Heart left ventricle (tissue), 16 donors: ENCODE measurements around the gene NDUFS8. TPM values are rescaled to one million over a fixed set of nuclear protein-coding genes. Genes with fewer than 3 reads are reported as not detected.

Source experiments
- ATAC-seq, 4 donors: fragments of 200-7000 bp; cut with Tn5 transposase; one replicate each; pipeline ENCODE4 v1.9.1; 2020 to 2022; ENCODE audit warnings: moderate library complexity in 4 of 4, mild to moderate bottlenecking in 3 of 4, moderate number of reproducible peaks in 1 of 4
- DNase-seq, 5 donors: peaks; one replicate each; pipeline ENCODE4 v3.0.0-alpha.2; 2020
- H3K27ac ChIP-seq, 12 donors: fragments of 200-600 bp; sonication (generic) in 4 of 12; one replicate each; pipeline versions ENCODE4 v1.5.0 to v1.8.0; 2016 to 2022; ENCODE audit warnings: mild to moderate bottlenecking in 2 of 12
- H3K27me3 ChIP-seq, 9 donors: fragments of 200-600 bp; sonication (generic) in 2 of 9; one replicate each; pipeline versions ENCODE4 v1.5.1 to v1.8.0; 2016 to 2022; ENCODE audit warnings: mild to moderate bottlenecking in 3 of 9
- H3K36me3 ChIP-seq, 9 donors: fragments of 200-600 bp; sonication (generic) in 2 of 9; one replicate each; pipeline versions ENCODE4 v1.5.0 to v1.8.0; 2018 to 2022; ENCODE audit warnings: mild to moderate bottlenecking in 2 of 9
- H3K4me1 ChIP-seq, 12 donors: fragments of 200-600 bp; sonication (generic) in 4 of 12; one replicate each; pipeline versions ENCODE4 v1.5.0 to v1.8.0; 2016 to 2022; ENCODE audit warnings: mild to moderate bottlenecking in 3 of 12
- H3K4me3 ChIP-seq, 12 donors: fragments of 200-600 bp; sonication (generic) in 4 of 12; one replicate each; pipeline versions ENCODE4 v1.5.0 to v1.8.0; 2017 to 2022; ENCODE audit warnings: mild to moderate bottlenecking in 9 of 12, moderate library complexity in 4 of 12
- H3K9me3 ChIP-seq, 12 donors: fragments of 200-600 bp; sonication (generic) in 4 of 12; one replicate each; pipeline versions ENCODE4 v1.5.0 to v1.8.0; 2016 to 2022; ENCODE audit warnings: mild to moderate bottlenecking in 1 of 12
- CTCF ChIP-seq, 12 donors: fragments of 200-600 bp; sonication (generic) in 4 of 12; IDR thresholded peaks; one replicate each; pipeline versions ENCODE4 v1.5.0 to v1.8.0; 2018 to 2022; ENCODE audit warnings: antibody characterized with exemption in 12 of 12, mild to moderate bottlenecking in 5 of 12
- POLR2A ChIP-seq, 2 donors: fragments of 450-650 bp; IDR thresholded peaks; one replicate each; pipeline ENCODE4 v1.6.1; 2017; ENCODE audit warnings: antibody characterized with exemption in 2 of 2, mild to moderate bottlenecking in 2 of 2, moderate library complexity in 2 of 2
- WGBS, 4 donors: extraction: QIAGEN DNeasy Blood & Tissue Kit in 2 of 4; methylation state at CpG; one replicate each; pipeline versions ENCODE4 v1.1.5 to v1.1.7; 2013 to 2018; 5-methylcytosine and 5-hydroxymethylcytosine counted together
- intact Hi-C, 10 donors: fragments of 100-400 bp; cut with DNase I; formaldehyde crosslinking; loops; one replicate each; pipeline versions ENCODE4 v1.11.1 to v1.14.2; 2022
- polyA plus RNA-seq, 2 donors: library from polyadenylated mRNA; stranded (reverse); fragments of 200-250 nt; gene quantifications; one replicate each; pipeline ENCODE4 v1.2.3, GENCODE V29; 2013
- total RNA-seq, 9 donors: library from RNA; depleted of rRNA in 2 of 9; stranded (reverse); fragments of >200 nt in 2 of 9; fragmentation: NEBNext Ultra II Directional in 3 of 9; extraction: Animal tissue kit (Norgen Biotek cat#: 25700) in 3 of 9; gene quantifications; one replicate each; pipeline versions ENCODE4 v1.1.0 to v1.2.4, GENCODE V29; 2016 to 2023
- donor health status: ischemic (EF 13 %, LVEDD 7.1; RV severe dilation, severe dysfunction).
- donor health status: healthy with polysubstance abuse.
- donor health status: DM: no; HTN: yes; CAD: no.
- donor health status: DM: no; HTN: no; CAD: no.
- donor health status: ischemic (EF 25% LVEDD 6.9; RV normal size, moderate dysfunction).
- donor health status: ischemic (EF 25% LVEDD 5.7; RV mildly dilated, moderate dysfunction).
- donor health status: healthy.
- donor health status: DM: yes; HTN: yes; CAD: no.
- donor health status: ischemic (EF 35%, LVEDD 5.7; RV mildly dilated, moderate dysfunction).
- donor health status: nonischemic (EF 11% LVEDD 7.7; RV severe dilation, severe dysfunction).
- donor health status: DM: yes; HTN: yes; CAD: no.
- donor health status: PGD.
- donor health status: ischemic (EF 29% LVEDD 5.4; RV normal size, mild dysfunction).
- donor health status: nonischemic (EF 23%, LVEDD 6.1; RV moderate dilation, normal function).

Gene NDUFS8
- total and polyA plus RNA-seq, 11 donors: 262 to 948 (median 365) TPM

DNA sequence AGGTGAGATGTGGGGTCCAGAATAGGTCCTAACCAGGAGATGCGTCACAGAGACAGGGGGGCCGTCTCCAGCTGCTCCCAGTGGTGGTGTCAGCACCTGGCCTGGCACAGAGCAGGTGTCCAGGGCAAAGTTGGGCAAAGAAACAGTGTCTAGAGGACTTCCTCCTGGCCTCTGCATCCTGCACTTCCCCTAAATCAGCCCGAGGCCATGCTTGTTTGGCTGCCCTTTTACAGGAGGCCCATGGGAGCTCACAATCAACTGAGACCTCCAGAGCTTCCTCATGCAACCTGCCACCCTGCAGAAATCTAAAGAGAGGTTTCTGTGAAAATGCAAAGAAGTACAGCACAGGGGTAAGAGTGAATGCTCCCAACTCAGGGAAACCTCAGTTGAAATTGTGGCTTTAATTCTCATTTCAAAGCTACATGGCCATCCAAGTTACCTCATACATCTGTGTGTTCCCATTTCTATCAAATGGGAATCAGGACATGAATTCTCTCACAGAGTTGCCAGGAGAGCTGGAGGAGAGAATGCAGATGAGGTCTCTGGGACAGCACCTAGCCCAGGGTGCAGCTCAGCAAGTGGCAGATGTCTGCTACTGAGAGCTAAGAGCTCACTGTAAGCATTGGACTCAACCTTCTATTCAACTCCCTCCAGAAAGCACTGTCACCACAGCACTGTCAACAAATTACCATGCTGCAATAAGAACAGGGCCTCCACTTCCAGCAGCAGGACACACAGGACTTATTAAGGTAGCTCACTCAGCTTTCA lies 41.0 kb downstream of the NDUFS8 start:
- Histone ChIP-seq H3K36me3 (peaks cover 0 to 81% (median 66%) of the 10 kb centered on the region in 9 donors), H3K27me3 (no peaks in the 10 kb centered on the region), H3K9me3 (no peaks in the 10 kb centered on the region), H3K4me1 (no peaks in the 10 kb centered on the region), H3K27ac (no peak overlapping the region), H3K4me3 (no peak overlapping the region)
- intact Hi-C loops: loop anchor here in 4 of 10 donors (10.0 kb wide), 1 partner anchor 133 kb away; no protein-coding TSS in a partner anchor
- WGBS, 4 donors: 74 to 90% (median 81%) methylated on average over 3 of the region's 3 CpGs
- ATAC-seq (no peak), DNase-seq (no peak)
- TF ChIP-seq POLR2A (IDR thresholded peaks at IDR 0.05) (no peak), CTCF (IDR thresholded peaks at IDR 0.05) (no peak)

GRCh38 chr11:68074584-68075352 lies 44.3 kb downstream of the NDUFS8 start:
- Histone ChIP-seq H3K4me3 (no peak overlapping the region), H3K27me3 (no peaks in the 10 kb centered on the region), H3K36me3 (peaks cover 0 to 52% (median 36%) of the 10 kb centered on the region in 9 donors), H3K27ac (no peak overlapping the region), H3K4me1 (peaks cover 0 to 5% (median 0%) of the 10 kb centered on the region in 12 donors), H3K9me3 (no peaks in the 10 kb centered on the region)
- intact Hi-C loops: loop anchor here in 4 of 10 donors (10.0 kb wide), 1 partner anchor 130 kb away; no protein-coding TSS in a partner anchor
- DNase-seq (no peak), ATAC-seq (no peak)
- WGBS, 4 donors: 74 to 80% (median 77%) methylated on average over 10 of the region's 10 CpGs
- TF ChIP-seq POLR2A (IDR thresholded peaks at IDR 0.05): no peak
- no peak for TF ChIP-seq CTCF (IDR thresholded peaks at IDR 0.05)

DNA sequence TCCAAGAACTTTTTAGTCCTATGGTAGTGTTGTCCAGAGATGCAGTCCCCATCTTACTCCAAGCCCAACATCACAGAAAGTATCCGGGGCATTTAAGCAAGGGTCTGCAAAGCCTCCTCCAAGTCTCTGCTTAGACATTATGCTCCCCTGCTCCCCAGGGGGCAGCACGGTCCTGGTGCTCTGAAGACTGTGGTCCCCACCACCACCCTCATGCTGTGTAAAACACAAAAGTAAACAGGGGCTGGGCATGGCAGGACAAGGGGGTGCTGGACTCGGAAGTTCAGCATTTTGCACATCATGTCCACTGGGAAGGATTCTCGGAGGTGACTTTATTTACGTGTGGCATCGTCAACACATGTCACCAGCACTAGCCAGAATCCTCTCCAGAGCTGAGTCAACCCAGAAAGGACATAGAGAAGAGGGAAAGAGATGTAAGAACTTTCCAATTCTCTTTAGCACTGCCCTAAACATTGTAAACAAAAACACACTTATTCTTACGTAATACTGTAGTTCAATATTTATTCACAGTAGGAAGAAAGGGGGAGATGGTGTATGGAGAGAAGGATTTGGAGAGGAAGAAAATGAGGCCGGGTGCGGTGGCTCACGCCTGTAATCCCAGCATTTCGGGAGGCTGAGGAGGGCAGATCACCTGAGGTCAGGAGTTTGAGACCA lies 46.0 kb downstream of the NDUFS8 start:
- no peak for TF ChIP-seq POLR2A (IDR thresholded peaks at IDR 0.05)
- peak in 5 of 12 donors; percentile 16 to 25 (median 21) for TF ChIP-seq CTCF (IDR thresholded peaks at IDR 0.05)
- no peaks in the 10 kb centered on the region for H3K27me3 ChIP-seq
- H3K36me3 ChIP-seq: peaks cover 0 to 51% (median 32%) of the 10 kb centered on the region in 9 donors
- 83 to 87% (median 85%) methylated on average over 11 of the region's 11 CpGs for WGBS, 4 donors
- H3K4me1 ChIP-seq: peaks cover 0 to 5% (median 0%) of the 10 kb centered on the region in 12 donors
- no peak overlapping the region for H3K4me3 ChIP-seq
- no peaks in the 10 kb centered on the region for H3K9me3 ChIP-seq
- H3K27ac ChIP-seq: no peak overlapping the region
- no peak for ATAC-seq
- intact Hi-C loops: loop anchor here in 4 of 10 donors (10.0 kb wide), 1 partner anchor 128 kb away; no protein-coding TSS in a partner anchor
- no peak for DNase-seq
